ENCODE measurements around the gene DUSP3.

DUSP3 gene

DNA sequence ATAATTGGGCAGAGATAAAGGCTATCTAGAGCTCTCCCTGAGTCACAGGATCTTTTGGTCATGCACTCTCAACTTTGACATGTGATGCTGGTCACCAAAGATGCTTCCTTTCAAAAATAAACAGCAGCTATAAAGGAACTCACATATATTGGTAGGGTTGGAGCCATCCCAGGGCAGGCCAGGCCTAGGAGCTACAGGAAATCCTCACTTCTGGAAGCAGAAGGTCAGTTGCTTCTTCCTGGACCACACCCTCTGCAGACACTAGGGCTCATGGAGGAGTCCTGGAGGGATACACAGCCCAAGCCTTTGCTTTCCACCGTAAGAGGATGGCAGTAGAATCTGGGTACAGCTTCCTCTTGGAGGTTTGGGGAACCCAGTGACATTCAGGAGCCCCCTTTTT, 44.8 kb downstream of the DUSP3 start:
- POLR2A ChIA-PET (ENCODE audit: low non-redundant PET): no interaction called here
- CTCF ChIA-PET: interaction anchor here (1.0 kb wide), 1 partner anchor 26 kb away, joined by 3 read pairs; no protein-coding TSS in a partner anchor
- no peak overlapping the region for H3K27ac ChIP-seq
- no peak for DNase-seq (ENCODE audit: low spot score)
- TF ChIP-seq, protein P1, sequence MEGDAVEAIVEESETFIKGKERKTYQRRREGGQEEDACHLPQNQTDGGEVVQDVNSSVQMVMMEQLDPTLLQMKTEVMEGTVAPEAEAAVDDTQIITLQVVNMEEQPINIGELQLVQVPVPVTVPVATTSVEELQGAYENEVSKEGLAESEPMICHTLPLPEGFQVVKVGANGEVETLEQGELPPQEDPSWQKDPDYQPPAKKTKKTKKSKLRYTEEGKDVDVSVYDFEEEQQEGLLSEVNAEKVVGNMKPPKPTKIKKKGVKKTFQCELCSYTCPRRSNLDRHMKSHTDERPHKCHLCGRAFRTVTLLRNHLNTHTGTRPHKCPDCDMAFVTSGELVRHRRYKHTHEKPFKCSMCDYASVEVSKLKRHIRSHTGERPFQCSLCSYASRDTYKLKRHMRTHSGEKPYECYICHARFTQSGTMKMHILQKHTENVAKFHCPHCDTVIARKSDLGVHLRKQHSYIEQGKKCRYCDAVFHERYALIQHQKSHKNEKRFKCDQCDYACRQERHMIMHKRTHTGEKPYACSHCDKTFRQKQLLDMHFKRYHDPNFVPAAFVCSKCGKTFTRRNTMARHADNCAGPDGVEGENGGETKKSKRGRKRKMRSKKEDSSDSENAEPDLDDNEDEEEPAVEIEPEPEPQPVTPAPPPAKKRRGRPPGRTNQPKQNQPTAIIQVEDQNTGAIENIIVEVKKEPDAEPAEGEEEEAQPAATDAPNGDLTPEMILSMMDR (conservative IDR thresholded peaks at IDR 0.05; ENCODE audit: low read depth): no peak

DNA sequence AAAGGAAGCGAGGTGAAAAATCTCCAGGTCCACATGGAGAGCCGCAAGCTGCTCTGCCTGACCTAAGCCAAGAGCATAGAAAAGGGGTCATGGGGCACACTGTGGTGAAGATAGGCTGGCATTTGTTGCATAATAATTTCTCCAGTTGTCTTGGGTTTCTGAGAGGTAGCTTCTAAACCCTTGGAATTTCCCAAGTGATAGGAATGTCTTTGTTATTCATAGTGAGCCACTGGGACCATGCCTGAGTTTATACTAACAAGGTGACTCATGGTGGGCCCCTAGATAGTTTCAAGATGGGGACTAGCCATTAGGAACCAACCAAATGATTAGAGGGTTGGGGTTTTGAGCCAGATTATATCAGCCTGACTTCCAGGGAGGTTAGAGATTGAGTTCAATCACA, 45.8 kb downstream of the DUSP3 start:
- CTCF ChIA-PET: interaction anchor here (1.0 kb wide), 1 partner anchor 27 kb away, joined by 3 read pairs; no protein-coding TSS in a partner anchor
- DNase-seq (ENCODE audit: low spot score): no peak
- TF ChIP-seq, protein P1 (conservative IDR thresholded peaks at IDR 0.05; ENCODE audit: low read depth): no peak

DNA sequence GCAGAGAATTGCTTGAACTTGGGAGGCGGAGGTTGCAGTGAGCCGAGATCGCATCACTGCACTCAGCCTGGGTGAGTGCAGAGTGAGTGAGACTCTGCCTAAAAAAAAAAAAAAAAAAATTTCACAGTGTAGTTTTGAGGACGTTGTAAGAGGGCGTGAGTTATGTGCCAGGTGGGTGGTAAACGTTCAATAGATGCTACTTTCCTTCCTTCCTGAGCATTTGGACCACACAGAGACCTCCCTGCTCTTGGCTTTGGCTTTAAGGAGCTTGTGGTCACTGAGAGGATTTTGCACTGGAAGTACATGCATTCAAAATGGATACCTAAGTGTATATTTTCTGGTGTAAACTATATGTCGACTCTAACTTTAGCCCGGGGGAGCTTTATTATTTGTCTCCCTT, 50.7 kb downstream of the DUSP3 start:
- ChIA-PET POLR2A (ENCODE audit: low non-redundant PET) (no interaction called here), CTCF (no interaction called here)

More for the DNA sequence above, 45.8 kb downstream of the DUSP3 start:
- POLR2A ChIA-PET (ENCODE audit: low non-redundant PET): no interaction called here
- no peak overlapping the region for H3K27ac ChIP-seq

DNA sequence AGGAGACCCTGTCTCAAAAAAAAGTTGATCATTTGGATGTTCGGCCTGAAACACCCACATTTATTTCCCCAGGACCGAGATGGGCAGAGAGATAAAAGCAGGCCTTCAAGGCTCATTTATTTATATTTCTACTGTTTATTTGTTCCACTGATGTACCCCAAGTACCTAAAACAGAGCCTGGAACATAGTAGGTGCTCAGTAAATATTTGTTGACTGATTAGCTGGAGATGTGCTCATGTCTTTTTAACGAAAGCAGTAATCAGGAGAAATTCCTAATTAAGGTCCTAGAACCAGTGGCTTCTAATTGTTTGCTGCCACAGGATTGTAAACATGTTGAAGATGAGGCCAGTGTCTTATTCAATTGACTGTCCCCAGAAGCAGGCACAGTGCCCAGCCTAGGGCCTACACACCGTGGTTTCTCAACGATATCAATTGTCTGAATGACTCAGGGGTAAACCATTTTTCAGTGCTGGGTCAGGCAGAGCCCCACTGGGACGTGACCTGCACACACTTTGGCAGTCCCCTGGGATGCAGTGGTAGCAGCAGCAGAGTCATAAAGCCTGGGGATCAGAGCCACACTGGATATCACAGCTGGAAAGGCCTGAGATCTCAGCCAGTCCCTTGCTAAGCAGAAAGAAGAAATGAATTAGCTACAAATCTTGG, 54.9 kb downstream of the DUSP3 start:
- H3K27ac ChIP-seq: no peak overlapping the region
- ChIA-PET CTCF (interaction anchor here (0.6 kb wide), 1 partner anchor 166 kb away, joined by 3 read pairs; no protein-coding TSS in a partner anchor), POLR2A (ENCODE audit: low non-redundant PET) (interaction anchor here (0.8 kb wide), 1 partner anchor 52 kb away, joined by 3 read pairs; no protein-coding TSS in a partner anchor)
- TF ChIP-seq, protein P1 (conservative IDR thresholded peaks at IDR 0.05; ENCODE audit: low read depth): no peak
- DNase-seq (ENCODE audit: low spot score): peak; percentile 48

More for the DNA sequence above, 50.7 kb downstream of the DUSP3 start:
- TF ChIP-seq, protein P1 (conservative IDR thresholded peaks at IDR 0.05; ENCODE audit: low read depth): no peak
- H3K27ac ChIP-seq: no peak overlapping the region
- no peak for DNase-seq (ENCODE audit: low spot score)

DNA sequence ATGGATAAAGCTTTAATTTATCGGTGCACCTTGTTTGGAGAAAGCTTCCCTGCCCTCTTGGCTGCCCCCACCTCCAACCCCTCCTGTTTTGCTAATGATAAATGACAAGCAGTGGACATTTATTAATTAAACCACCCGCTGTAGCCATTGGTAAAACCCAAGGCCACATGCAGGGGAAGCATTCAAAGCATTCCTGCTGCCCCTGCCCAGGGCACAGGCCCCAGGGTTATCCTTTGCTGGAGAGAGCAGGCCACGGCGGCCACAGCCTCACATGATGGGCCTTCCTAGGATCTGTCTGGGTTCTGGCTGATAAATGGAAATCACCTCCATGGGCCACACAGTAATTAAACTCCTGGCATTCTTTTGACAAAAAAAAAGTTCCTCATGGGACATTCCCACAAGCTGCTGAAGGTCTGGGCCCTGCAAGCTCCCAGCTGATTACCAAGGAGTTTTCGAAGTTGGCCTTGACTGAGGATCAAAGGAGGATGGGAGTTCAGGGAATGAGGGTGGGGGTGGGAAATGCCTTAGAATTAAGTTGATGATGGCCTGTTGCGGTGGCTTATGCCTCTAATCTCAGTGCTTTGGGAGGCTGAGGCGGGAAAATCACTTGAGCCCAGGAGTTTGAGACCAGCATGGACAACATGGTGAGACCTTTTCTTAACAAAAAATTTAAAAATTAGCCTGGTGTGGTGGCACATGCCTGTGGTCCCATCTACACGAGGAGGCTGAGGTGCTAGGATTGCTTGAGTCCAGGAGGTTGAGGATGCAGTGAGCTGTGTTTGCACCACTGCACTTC, 55.7 kb downstream of the DUSP3 start:
- H3K27ac ChIP-seq: peak overlapping the region; percentile 3; the same call in 1 of the 2 replicates
- TF ChIP-seq, protein P1 (conservative IDR thresholded peaks at IDR 0.05; ENCODE audit: low read depth): no peak
- ChIA-PET CTCF (interaction anchor here (0.7 kb wide), 1 partner anchor 288 kb away, joined by 3 read pairs; no protein-coding TSS in a partner anchor), POLR2A (ENCODE audit: low non-redundant PET) (interaction anchor here (0.8 kb wide), 1 partner anchor 53 kb away, joined by 3 read pairs; no protein-coding TSS in a partner anchor)
- no peak for DNase-seq (ENCODE audit: low spot score)

DNA sequence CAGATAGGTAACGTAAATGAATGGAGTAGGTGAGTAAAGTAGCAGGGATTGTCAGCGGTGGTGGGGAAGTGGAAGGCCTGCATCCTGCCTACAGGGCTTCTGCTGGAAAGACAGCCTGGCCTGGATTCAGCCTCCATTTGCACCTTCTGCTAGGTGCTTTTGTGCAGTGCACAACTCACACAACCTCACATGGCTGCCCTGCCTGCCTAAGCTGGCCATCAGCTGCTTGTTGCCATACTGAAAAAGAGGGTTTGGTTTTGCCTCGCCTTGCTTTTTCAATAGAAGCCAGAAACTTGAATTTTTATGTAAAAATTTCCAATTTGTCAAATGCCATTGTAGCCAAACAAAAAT, 56.5 kb downstream of the DUSP3 start:
- CTCF ChIA-PET: interaction anchor here (0.7 to 1.5 kb wide), 2 partner anchors 27 to 289 kb away, joined by 3 read pairs; no protein-coding TSS in a partner anchor
- POLR2A ChIA-PET (ENCODE audit: low non-redundant PET): no interaction called here
- no peak for DNase-seq (ENCODE audit: low spot score)
- H3K27ac ChIP-seq: no peak overlapping the region
- TF ChIP-seq, protein P1 (conservative IDR thresholded peaks at IDR 0.05; ENCODE audit: low read depth): no peak
